HG02981 (cell line): ENCODE measurements around the gene GFOD2.
"Not testable (repeated sequence)": the region's sequence is repeated elsewhere in the genome, so short reads cannot be mapped to it uniquely, and the experiment has no call there.

Experiments used
- ATAC-seq: cut with Tn5 transposase; IDR thresholded peaks from one replicate; pipeline ENCODE4 v1.9.1; 2021; ENCODE audit warnings: mild to moderate bottlenecking, moderate library complexity; ENCODE audit not compliant: unreplicated experiment

The GFOD2 gene, protein sequence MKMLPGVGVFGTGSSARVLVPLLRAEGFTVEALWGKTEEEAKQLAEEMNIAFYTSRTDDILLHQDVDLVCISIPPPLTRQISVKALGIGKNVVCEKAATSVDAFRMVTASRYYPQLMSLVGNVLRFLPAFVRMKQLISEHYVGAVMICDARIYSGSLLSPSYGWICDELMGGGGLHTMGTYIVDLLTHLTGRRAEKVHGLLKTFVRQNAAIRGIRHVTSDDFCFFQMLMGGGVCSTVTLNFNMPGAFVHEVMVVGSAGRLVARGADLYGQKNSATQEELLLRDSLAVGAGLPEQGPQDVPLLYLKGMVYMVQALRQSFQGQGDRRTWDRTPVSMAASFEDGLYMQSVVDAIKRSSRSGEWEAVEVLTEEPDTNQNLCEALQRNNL

GRCh38 chr16:67719048-67719777 is at the start of gene GFOD2:
TSS of gene GFOD2 (minus strand) at chr16:67719316. CDS start at chr16:67685715, 33,601 bp downstream.
- ATAC-seq: peak; percentile 78

- ATAC-seq: no peak
These were observed 48.8 kb upstream of the GFOD2 start for GRCh38 chr16:67767953-67768352.

- ATAC-seq: no peak
These were observed 47.2 kb upstream of the GFOD2 start for GRCh38 chr16:67766291-67766690.

GRCh38 chr16:67764158-67764667 is 45.1 kb upstream of the GFOD2 start:
- ATAC-seq: no peak

DNA sequence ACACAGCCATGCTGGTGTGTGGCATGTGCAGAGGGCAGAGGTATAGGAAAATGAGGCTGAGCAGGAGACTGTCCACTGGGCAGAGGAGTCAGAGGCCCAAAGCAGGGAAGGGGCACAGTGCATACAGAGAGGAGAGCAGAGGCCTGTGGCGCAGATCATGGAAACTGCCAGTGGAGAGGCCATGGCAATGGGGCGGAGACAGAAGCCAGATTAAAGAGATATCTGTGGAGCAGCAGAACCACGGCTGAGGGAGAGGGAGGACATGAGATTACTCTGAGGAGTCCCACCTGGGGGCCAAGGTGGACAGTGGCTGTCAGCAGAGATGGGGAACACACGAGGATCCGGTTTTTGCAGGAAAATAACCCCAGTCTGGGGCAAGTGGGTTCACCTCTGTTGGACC is 44.0 kb upstream of the GFOD2 start:
- ATAC-seq: no peak

DNA sequence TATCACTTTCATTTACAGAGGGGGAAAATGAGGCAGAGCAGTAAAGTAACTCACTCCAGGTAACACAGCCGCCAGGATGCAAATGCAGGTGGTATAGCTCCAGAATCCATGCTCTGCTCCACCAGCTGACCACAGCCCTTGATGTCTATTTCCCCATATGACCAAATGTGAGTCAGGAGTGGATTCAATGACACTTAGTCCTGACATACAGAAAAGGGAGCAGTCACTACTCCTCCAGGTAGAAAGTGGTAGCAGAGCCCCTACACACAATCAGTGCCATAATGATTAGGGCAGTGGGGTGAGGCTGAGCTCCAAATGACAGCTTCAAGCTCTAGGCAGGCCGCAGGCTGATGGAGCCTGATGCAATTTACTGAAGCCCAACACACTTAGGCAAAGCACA is 43.3 kb upstream of the GFOD2 start:
- no peak for ATAC-seq

GRCh38 chr16:67761924-67762323 is 42.8 kb upstream of the GFOD2 start:
- no peak for ATAC-seq

- no peak for ATAC-seq
These were observed 41.8 kb upstream of the GFOD2 start for GRCh38 chr16:67760956-67761230.

DNA sequence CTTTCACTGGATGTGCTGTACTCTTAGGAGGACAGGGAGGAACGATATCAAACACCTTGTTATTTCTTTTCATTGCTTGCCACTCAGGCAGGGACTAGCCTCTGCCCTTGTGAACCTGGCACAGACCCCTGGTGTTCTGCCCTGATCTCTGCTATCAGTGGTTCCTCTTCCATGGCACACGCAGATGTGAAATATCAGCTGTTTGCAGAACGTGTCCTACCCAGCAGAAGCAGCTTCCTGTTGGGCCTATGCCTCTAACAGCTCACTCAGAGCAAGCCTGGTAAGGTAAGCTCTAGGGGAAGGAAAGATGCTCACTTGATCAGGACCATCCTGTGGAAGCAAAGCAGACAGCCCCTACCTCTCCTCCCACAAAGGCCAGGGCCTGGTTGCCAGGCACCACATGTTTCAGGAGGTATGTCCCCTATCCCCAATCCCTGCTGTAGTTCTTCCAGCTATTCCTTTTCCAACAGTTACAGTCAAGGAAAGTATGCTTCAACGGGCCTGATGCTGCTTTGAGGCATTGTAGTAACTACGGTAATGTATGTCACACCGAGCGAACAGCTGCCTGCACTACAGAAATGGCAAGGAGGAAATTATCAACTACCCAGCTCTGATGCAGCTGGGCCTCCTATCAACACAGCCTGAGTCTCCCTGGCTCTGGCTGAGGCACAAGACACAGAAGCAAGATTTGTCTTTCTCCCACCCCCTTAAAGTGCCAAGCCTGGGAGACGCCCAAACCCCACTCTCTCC is 41.3 kb upstream of the GFOD2 start:
- ATAC-seq: no peak

DNA sequence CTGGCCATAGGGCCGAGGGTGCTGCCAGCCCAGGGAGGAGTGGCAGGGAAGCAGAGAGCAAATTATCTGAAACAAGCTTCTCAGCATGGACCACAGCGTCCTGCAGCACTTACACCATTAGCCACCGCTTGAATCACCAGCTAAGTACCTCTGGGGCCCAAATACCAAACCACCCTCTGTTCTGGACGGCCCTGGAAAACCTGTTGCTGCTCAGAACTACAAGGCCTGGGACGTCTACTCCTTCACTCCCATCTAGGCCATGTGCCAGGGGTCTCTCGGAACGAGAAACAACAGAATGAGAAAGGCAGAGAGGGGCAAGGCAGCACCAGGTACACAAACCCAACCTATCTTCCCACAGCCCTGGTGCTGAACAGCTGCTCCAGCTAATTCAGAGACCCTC is 39.9 kb upstream of the GFOD2 start:
- ATAC-seq: no peak

- ATAC-seq: no peak
These were observed 38.9 kb upstream of the GFOD2 start for GRCh38 chr16:67758006-67758405.

- no peak for ATAC-seq
These were observed 33.5 kb upstream of the GFOD2 start for GRCh38 chr16:67752641-67753040.

DNA sequence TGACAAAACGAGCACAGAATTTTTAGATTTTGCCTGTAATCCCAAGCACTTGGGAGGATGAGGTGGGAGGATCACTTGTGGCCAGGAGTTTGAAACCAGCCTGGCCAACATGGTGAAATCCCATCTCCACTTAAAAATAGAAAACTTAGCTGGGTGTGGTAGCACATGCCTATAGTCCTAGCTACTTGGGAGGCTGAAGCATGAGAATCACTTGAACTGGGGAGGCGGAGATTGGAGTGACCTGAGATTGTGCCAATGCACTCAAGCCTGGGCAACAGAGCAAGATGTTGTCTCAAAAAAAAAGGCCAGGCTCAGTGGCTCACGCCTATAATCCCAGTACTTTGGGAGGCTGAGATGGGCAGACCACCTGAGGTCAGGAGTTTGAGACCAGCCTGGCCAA is 32.2 kb upstream of the GFOD2 start:
- not testable (repeated sequence) for ATAC-seq

- no peak for ATAC-seq
These were observed 31.4 kb upstream of the GFOD2 start for GRCh38 chr16:67750466-67750865.

GRCh38 chr16:67749436-67750078 is 30.4 kb upstream of the GFOD2 start:
- no peak for ATAC-seq

DNA sequence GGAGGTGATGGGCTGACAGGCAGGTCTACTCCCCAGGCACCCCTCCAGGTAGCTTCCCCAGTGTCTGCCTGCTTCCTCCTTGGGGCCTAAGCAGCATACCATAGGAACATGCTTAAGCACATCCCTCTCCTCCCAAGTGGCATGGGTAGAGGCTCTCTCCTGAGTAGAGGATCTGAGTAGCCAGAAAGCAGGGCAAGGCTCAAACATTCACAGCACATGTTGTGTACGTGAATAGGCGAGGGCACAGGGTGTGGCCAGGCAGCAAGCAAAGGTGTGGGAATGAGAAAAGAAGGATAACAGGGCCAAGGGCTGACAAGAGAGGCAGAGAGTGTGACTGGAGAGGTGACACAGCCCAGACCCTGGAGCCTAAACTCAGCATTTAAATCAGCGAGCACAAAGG is 29.7 kb upstream of the GFOD2 start:
- no peak for ATAC-seq

DNA sequence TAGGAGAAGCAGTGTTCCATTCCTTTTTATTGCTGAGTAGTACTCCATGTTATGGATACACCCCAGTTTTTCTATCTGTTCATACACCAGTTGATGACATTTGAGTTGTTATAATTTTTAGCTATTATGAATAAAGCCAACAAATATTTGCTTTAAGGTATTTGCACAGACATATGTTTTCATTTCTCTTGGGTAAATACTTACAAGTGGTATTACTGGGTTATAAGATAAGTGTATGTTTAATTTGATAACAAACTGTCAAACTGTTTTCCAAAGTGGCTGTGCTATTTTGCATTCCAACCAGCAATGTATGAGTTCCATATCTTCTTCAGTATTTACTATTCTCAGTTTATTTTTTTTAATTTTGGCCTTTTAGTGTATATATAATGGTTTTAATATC is 27.7 kb upstream of the GFOD2 start:
- no peak for ATAC-seq

- ATAC-seq: no peak
These were observed 22.0 kb upstream of the GFOD2 start for GRCh38 chr16:67741118-67741517.

- no peak for ATAC-seq
These were observed 21.3 kb upstream of the GFOD2 start for GRCh38 chr16:67740391-67740790.

DNA sequence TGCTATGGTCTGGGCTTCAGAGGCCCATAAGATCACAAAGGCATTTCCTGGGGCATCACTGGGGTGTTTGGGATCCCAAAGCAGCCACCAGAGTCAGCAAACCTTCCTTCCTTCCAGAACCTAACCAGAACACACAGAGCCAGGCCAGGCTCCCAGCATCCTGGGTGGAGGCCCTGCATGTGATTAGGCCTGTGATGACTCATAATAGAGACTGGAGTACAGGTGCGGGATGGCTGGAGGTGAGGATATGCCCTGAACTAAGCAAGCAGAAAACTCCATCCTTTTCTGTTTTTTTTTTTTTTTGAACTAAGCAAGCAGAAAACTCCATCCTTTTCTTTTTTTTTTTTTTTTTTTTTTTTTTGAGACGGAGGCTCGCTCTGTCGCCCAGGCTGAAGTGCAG is 17.7 kb upstream of the GFOD2 start:
- no peak for ATAC-seq

- no peak for ATAC-seq
These were observed 15.7 kb upstream of the GFOD2 start for GRCh38 chr16:67734731-67735201.
